Smooth muscle cell (in vitro differentiated cells): ENCODE data around the gene CCND2. TPM values are rescaled to one million over a fixed set of nuclear protein-coding genes. Genes with fewer than 3 reads are reported as not detected.
A peak's percentile ranks its signal among the peaks of the same experiment; 100 is the strongest.

Experiments used
- DNase-seq: peaks from one replicate; lab custom pipeline; 2025; ENCODE audit not compliant: unreplicated experiment; lab: John Stamatoyannopoulos, UW
- H2AFZ ChIP-seq: fragments of 200-600 bp; sonication (generic); 2 replicates; pipeline ENCODE4 v1.6.0; 2016; ENCODE audit warnings: antibody characterized with exemption, low read depth, mild to moderate bottlenecking
- H3F3A ChIP-seq: fragments of 200-600 bp; sonication (generic); 2 replicates; pipeline ENCODE4 v1.6.0; 2017; ENCODE audit warnings: antibody characterized with exemption, low read depth
- H3K27ac ChIP-seq: fragments of 200-600 bp; sonication (generic); 2 replicates; pipeline ENCODE4 v1.5.1; 2016; ENCODE audit warnings: low read depth, mild to moderate bottlenecking
- H3K27me3 ChIP-seq: fragments of 200-600 bp; sonication (generic); 2 replicates; pipeline ENCODE4 v1.6.1; 2016; ENCODE audit warnings: low read depth, mild to moderate bottlenecking
- H3K36me3 ChIP-seq: fragments of 200-600 bp; sonication (generic); 2 replicates; pipeline ENCODE4 v1.5.1; 2016; ENCODE audit warnings: low read depth
- H3K4me1 ChIP-seq: fragments of 200-600 bp; sonication (generic); 2 replicates; pipeline ENCODE4 v1.5.1; 2016; ENCODE audit warnings: low read depth
- H3K4me2 ChIP-seq: fragments of 200-600 bp; sonication (generic); 2 replicates; pipeline ENCODE4 v1.6.0; 2016; ENCODE audit warnings: mild to moderate bottlenecking
- H3K4me3 ChIP-seq: fragments of 200-600 bp; sonication (generic); 2 replicates; pipeline ENCODE4 v1.5.1; 2016; ENCODE audit warnings: mild to moderate bottlenecking
- H3K79me2 ChIP-seq: fragments of 200-600 bp; sonication (generic); 2 replicates; pipeline ENCODE4 v1.6.0; 2016; ENCODE audit warnings: low read depth, mild to moderate bottlenecking
- H3K9ac ChIP-seq: fragments of 200-600 bp; sonication (generic); 2 replicates; pipeline ENCODE4 v1.6.0; 2016; ENCODE audit warnings: low read depth
- H3K9me3 ChIP-seq: fragments of 200-600 bp; sonication (generic); replicated peaks from 2 replicates; pipeline ENCODE4 v1.5.1; 2016; ENCODE audit warnings: low read depth
- H4K20me1 ChIP-seq: fragments of 200-600 bp; sonication (generic); 2 replicates; pipeline ENCODE4 v1.6.0; 2016; ENCODE audit warnings: low read depth
- WGBS: methylation state at CpG from one replicate; pipeline ENCODE4 v1.1.7; 2016; ENCODE audit warnings: low lambda C conversion rate; 5-methylcytosine and 5-hydroxymethylcytosine counted together
- polyA plus RNA-seq: library from polyadenylated mRNA; unstranded; fragments of >200 nt; fragmentation: Nextera tagmentation; extraction: Ambion mirVana; gene quantifications from 2 replicates; pipeline ENCODE4 v1.2.1, GENCODE V29; 2016
- total RNA-seq: library from RNA; depleted of rRNA; stranded (reverse); fragments of >200 nt; gene quantifications from 2 replicates; pipeline ENCODE4 v1.2.3, GENCODE V29; 2014
- TF ChIP-seq, protein P1 (sequence below): fragments of 200-600 bp; sonication (generic); IDR thresholded peaks from 2 replicates; pipeline ENCODE4 v1.5.1; 2017; ENCODE audit warnings: borderline replicate concordance, mild to moderate bottlenecking, antibody characterized with exemption; ENCODE audit not compliant: insufficient read depth, poor library complexity, severe bottlenecking

The CCND2 gene
- total and polyA plus RNA-seq, 2 experiments from 2014 or later = 356 to 462 TPM

DNA sequence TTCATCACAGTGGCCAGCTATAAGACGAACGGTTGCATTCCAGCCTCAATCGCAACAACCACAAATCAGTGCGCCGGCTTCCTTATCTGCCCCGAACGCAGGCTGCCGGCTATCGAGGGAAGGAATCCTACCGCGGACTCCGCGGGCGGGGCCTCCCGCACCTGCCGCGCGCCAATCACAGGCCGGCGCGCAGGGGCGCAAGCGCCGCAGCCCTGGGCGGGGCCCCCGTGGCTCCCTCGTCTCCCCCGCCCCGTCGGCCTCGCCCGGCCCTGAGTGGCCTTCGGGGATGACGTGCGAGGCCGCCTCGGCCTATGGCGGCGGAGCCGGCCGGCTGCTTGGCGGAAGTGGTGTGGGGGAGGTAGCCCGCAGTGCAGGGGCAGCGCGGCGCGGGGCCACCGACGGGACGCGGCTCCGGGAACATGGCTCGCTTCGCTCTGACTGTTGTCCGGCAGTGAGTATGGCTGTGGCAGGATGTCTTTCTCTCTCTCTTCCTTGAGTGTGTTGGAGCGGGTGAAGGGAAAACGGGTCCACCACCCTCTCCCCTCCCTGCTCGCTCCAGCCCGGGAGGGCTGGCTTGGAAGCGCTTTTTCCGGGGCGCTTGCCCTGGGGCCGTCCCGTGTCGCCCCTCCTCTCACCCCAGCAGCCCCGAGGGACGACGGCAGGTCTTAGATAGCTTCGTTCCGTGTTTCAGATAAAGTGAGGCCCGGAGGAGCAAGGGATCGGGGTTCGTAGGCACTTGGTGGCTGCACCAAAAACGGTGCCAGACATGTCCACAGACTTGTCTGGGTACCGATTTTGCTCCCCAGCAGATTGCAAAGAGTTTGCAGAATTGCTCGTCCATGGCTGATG, 47.5 kb downstream of the CCND2 start, which contains the start of gene TIGAR:
Gene TIGAR (plus strand): TSS at position 361 of the 849 bp plus-strand sequence. CDS start 59 bp downstream, at position 420.
- Histone ChIP-seq H3K27me3 (no peaks in the 10 kb centered on the region), H3K79me2 (peaks cover 47% of the 10 kb centered on the region), H3K27ac (peak within 1 kb of the TSS; percentile 97), H2AFZ (peak within 1 kb of the TSS; percentile 87), H3K4me2 (peak within 1 kb of the TSS; percentile 96), H3K36me3 (no peaks in the 10 kb centered on the region), H4K20me1 (peaks cover 39% of the 10 kb centered on the region), H3F3A (peaks cover 3% of the 10 kb centered on the region), H3K9ac (peak within 1 kb of the TSS; percentile 94), H3K9me3 (no peaks in the 10 kb centered on the region), H3K4me1 (peaks cover 9% of the 10 kb centered on the region), H3K4me3 (peak within 1 kb of the TSS; percentile 94)
- peak; percentile 71 for DNase-seq
- TF ChIP-seq, protein P1, sequence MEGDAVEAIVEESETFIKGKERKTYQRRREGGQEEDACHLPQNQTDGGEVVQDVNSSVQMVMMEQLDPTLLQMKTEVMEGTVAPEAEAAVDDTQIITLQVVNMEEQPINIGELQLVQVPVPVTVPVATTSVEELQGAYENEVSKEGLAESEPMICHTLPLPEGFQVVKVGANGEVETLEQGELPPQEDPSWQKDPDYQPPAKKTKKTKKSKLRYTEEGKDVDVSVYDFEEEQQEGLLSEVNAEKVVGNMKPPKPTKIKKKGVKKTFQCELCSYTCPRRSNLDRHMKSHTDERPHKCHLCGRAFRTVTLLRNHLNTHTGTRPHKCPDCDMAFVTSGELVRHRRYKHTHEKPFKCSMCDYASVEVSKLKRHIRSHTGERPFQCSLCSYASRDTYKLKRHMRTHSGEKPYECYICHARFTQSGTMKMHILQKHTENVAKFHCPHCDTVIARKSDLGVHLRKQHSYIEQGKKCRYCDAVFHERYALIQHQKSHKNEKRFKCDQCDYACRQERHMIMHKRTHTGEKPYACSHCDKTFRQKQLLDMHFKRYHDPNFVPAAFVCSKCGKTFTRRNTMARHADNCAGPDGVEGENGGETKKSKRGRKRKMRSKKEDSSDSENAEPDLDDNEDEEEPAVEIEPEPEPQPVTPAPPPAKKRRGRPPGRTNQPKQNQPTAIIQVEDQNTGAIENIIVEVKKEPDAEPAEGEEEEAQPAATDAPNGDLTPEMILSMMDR = no peak
- 1% methylated on average over 73 of the region's 76 CpGs for WGBS

DNA sequence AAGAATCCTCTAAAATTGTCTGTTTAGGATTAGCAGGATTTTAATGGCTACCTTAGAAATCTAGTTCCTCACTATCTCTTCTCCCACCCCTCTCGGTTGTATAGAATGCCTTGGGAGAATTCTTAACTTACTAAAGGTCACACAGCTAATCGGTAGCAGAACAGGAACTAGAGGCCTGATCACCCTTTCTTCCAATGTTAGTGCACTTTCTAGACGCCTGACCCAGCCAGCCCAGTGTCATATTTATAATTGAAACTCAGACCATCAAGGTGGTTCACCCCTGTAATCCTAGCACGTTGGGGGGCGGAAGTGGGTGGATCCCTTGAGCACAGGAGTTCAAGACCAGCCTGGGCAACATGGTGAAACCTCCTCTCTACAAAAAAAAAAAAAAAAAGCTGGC, 49.2 kb downstream of the CCND2 start:
- H3K4me3 ChIP-seq = peak overlapping the region; percentile 94
- H3K9me3 ChIP-seq = no peaks in the 10 kb centered on the region
- H3K4me2 ChIP-seq = peak overlapping the region; percentile 96
- no peaks in the 10 kb centered on the region for H3K36me3 ChIP-seq
- H4K20me1 ChIP-seq = peaks cover 56% of the 10 kb centered on the region
- H3F3A ChIP-seq = peaks cover 3% of the 10 kb centered on the region
- WGBS = 72% methylated on average over 5 of the region's 5 CpGs
- peak overlapping the region; percentile 94 for H3K9ac ChIP-seq
- TF ChIP-seq, protein P1 = no peak
- no peaks in the 10 kb centered on the region for H3K27me3 ChIP-seq
- no peak for DNase-seq
- peaks cover 9% of the 10 kb centered on the region for H3K4me1 ChIP-seq
- peaks cover 63% of the 10 kb centered on the region for H3K79me2 ChIP-seq
- peak overlapping the region; percentile 10 for H3K27ac ChIP-seq
- H2AFZ ChIP-seq = no peak overlapping the region

Other genes with a start within 250 kb of the CCND2 start
- gene TIGAR, start 47.5 kb downstream of the CCND2 start, total RNA-seq = 21.0 and 21.6 TPM in 2 replicates
- gene TIGAR, start 47.5 kb downstream of the CCND2 start, polyA plus RNA-seq = 26.1 and 36.0 TPM in 2 replicates
- gene FGF23, start 106.0 kb downstream of the CCND2 start, total RNA-seq = not detected in 2 replicates
- not detected in 2 replicates for gene FGF23, start 106.0 kb downstream of the CCND2 start, polyA plus RNA-seq
- gene FGF6, start 172.1 kb downstream of the CCND2 start, total RNA-seq = not detected in 2 replicates
- gene FGF6, start 172.1 kb downstream of the CCND2 start, polyA plus RNA-seq = not detected in 2 replicates